Adrenal gland (tissue), 12 donors: ENCODE results near the gene LDLRAD2. TPM values are rescaled to one million over a fixed set of nuclear protein-coding genes. Genes with fewer than 3 reads are reported as not detected.

Experiments used
- DNase-seq, 7 donors: peaks; one replicate each; pipeline ENCODE4 v3.0.0-alpha.2; 2019 to 2020
- H3K27ac ChIP-seq, 5 donors: fragments of 200-600 bp; sonication (generic) in 4 of 5; 1 replicate in 3 of 5; 2 replicates in 2 of 5; pipeline versions ENCODE4 v1.5.1 to v1.8.0; 2016 to 2020; ENCODE audit warnings: mild to moderate bottlenecking in 1 of 5
- H3K27me3 ChIP-seq: fragments of 200-600 bp; 2 replicates; pipeline ENCODE4 v1.8.0; 2021
- H3K36me3 ChIP-seq, 2 donors: fragments of 200-600 bp; replicated peaks in 1 of 2; 1 replicate in 1 of 2; 2 replicates in 1 of 2; pipeline versions ENCODE4 v1.5.1 to v1.8.0; 2018 to 2022
- H3K4me1 ChIP-seq, 2 donors: fragments of 200-600 bp; replicated peaks in 1 of 2; 1 replicate in 1 of 2; 2 replicates in 1 of 2; pipeline versions ENCODE4 v1.5.1 to v1.8.0; 2018 to 2021
- H3K4me3 ChIP-seq, 4 donors: fragments of 200-600 bp; sonication (generic) in 3 of 4; one replicate each; pipeline ENCODE4 v1.5.1; 2016 to 2018
- H3K9me3 ChIP-seq, 3 donors: fragments of 200-600 bp; sonication (generic) in 1 of 3; replicated peaks in 1 of 3; 1 replicate in 2 of 3; 2 replicates in 1 of 3; pipeline versions ENCODE4 v1.5.1 to v1.8.0; 2016 to 2021
- POLR2A ChIP-seq, 2 donors: fragments of 450-650 bp; IDR thresholded peaks; one replicate each; pipeline ENCODE4 v1.6.1; 2017; ENCODE audit warnings: antibody characterized with exemption in 2 of 2, mild to moderate bottlenecking in 2 of 2, moderate library complexity in 1 of 2
- WGBS, 4 donors: extraction: QIAGEN DNeasy Blood & Tissue Kit in 2 of 4; methylation state at CpG; one replicate each; pipeline versions ENCODE4 v1.1.5 to v1.1.7; 2013 to 2017; 5-methylcytosine and 5-hydroxymethylcytosine counted together
- intact Hi-C, 2 donors: fragments of 100-400 bp; cut with DNase I; formaldehyde crosslinking; loops; one replicate each; pipeline versions ENCODE4 v1.14.1 to v1.15.0; 2022 to 2023
- polyA plus RNA-seq, 3 donors: library from polyadenylated mRNA; stranded (reverse); fragments of 200-250 nt in 2 of 3; fragments of 350-450 nt in 1 of 3; fragmentation: Illumina TruSeq in 1 of 3; extraction: RNeasy Lipid Tissue Mini Kit (QIAGEN cat#74804) in 1 of 3; gene quantifications; one replicate each; pipeline ENCODE4 v1.2.3, GENCODE V29; 2013 to 2014
- total RNA-seq, 9 donors: library from RNA; depleted of rRNA in 4 of 9; stranded (reverse); fragments of >200 nt in 4 of 9; fragments of 120-200 nt in 1 of 9; fragmentation: NEBNext Ultra II Directional in 1 of 9; extraction: Animal tissue kit (Norgen Biotek cat#: 25700) in 1 of 9; gene quantifications; one replicate each; pipeline versions ENCODE4 v1.1.0 to v1.2.4, GENCODE V29; 2013 to 2023
- TF ChIP-seq, protein P1 (sequence below), 6 experiments: fragments of 450-650 bp in 4 of 6; fragments of 200-600 bp in 2 of 6; sonication (generic) in 1 of 6; IDR thresholded peaks; 1 replicate in 5 of 6; 2 replicates in 1 of 6; pipeline versions ENCODE4 v1.5.1 to v1.8.0; 2016 to 2021; ENCODE audit warnings: antibody characterized with exemption in 6 of 6, mild to moderate bottlenecking in 2 of 6, moderate library complexity in 1 of 6
- donor health status: healthy with polysubstance abuse.
- donor health status: Bipolar disorder and iron deficiency.
- donor health status: DM: yes; HTN: yes; CAD: no.
- donor health status: DM: no; HTN: no; CAD: no.
- donor health status: DM: no; HTN: no; CAD: no.
- donor health status: DM: yes; HTN: yes; CAD: no.

LDLRAD2 gene
- total and polyA plus RNA-seq, 12 donors: 0.16 to 9.4 (median 1.1) TPM; not detected in 1

DNA sequence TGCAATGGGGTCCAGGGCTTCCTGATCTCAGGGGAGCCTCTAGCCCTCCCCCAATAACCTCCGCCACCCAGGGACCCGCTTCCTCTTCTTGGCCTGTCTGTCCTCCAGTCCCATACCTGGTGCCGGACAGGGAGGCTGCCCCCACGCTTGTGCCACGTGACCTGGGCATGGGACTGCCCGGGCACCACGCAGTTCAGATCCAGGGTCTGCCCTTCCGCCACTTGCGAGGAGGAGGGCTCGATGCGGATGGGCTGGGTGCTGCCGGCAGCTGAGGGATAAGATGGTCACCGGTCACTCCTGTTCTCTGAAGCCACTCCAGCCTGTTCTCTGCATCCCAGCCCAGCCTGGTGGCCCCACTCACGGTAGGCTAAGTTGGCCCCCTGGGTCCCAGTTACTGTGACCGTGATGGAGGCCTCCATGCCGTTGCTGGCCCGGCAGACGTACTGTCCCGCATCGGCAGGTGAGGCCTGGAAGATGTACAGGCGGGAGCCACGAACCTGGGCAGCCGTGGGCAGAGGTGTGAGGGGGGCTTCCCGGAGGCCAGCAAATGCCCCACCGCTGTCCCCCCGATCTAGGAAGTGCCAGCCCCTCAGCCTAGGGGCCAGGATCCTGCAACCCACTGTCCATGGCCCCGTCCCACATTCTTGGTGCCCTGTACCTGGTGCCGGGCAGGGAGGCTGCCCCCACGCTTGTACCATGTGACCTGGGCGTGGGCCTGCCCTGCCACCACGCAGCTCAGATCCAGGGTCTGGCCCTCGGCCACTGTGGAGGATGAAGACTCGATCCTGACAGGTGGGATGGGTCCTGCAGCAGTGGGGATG lies 39.6 kb downstream of the LDLRAD2 start:
- Histone ChIP-seq H3K27ac (no peak overlapping the region), H3K4me1 (no peaks in the 10 kb centered on the region), H3K36me3 (peaks cover 0 to 98% of the 10 kb centered on the region in 2 donors)

DNA sequence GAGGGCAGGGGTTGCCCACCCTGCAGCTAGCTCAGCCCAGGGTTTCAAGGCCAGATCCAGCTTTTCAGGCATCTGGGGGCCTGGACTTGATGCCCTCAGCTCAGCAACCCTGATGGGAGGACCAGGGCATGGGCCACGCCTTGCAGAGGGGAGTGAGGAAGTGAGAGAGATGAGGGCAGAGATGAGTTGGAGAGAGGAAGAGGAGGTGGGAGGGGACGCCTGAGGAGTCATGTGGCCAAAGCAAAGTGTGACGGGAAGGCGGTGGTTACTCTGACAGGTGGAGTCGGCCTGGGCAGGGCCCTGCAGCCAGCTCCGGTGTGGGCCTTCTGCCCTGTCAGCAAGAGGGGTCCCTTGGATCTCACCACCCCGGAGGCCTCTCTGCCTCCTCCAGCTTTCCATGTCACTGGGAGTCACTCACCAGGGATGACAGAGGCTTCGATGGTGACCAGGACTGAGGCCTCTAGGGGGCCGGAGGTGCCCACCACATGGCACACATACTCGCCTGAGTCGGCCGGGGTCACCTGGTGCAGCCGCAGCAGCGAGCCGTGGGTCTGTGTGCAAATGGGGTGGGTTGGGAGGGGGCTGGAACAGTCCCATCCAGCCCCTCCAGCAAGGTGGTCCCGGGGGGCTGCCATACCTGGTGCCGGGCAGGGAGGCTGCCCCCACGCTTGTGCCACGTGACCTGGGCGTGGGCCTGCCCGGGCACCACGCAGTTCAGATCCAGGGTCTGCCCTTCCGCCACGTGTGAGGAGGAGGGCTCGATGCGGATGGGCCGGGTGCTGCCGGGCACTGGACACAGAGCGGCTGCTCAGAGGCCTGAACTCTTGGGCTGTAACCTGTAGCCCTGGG lies 40.4 kb downstream of the LDLRAD2 start:
- intact Hi-C loops: no loop called here
- TF ChIP-seq POLR2A (IDR thresholded peaks at IDR 0.05): no peak
- TF ChIP-seq, protein P1, sequence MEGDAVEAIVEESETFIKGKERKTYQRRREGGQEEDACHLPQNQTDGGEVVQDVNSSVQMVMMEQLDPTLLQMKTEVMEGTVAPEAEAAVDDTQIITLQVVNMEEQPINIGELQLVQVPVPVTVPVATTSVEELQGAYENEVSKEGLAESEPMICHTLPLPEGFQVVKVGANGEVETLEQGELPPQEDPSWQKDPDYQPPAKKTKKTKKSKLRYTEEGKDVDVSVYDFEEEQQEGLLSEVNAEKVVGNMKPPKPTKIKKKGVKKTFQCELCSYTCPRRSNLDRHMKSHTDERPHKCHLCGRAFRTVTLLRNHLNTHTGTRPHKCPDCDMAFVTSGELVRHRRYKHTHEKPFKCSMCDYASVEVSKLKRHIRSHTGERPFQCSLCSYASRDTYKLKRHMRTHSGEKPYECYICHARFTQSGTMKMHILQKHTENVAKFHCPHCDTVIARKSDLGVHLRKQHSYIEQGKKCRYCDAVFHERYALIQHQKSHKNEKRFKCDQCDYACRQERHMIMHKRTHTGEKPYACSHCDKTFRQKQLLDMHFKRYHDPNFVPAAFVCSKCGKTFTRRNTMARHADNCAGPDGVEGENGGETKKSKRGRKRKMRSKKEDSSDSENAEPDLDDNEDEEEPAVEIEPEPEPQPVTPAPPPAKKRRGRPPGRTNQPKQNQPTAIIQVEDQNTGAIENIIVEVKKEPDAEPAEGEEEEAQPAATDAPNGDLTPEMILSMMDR (IDR thresholded peaks at IDR 0.05): no peak
- peaks cover 0 to 98% of the 10 kb centered on the region in 2 donors for H3K36me3 ChIP-seq
- no peaks in the 10 kb centered on the region for H3K27me3 ChIP-seq
- H3K27ac ChIP-seq: no peak overlapping the region
- H3K4me1 ChIP-seq: no peaks in the 10 kb centered on the region
- no peaks in the 10 kb centered on the region for H3K9me3 ChIP-seq
- H3K4me3 ChIP-seq: no peak overlapping the region
- WGBS, 4 donors: 80 to 91% (median 88%) methylated on average over 15 to 29 of the region's 29 CpGs
- peak in 1 of 7 donors; percentile 11 for DNase-seq

More for the DNA sequence above, 39.6 kb downstream of the LDLRAD2 start:
- Histone ChIP-seq H3K9me3 (no peaks in the 10 kb centered on the region), H3K27me3 (no peaks in the 10 kb centered on the region), H3K4me3 (no peak overlapping the region)
- intact Hi-C loops: no loop called here
- TF ChIP-seq, protein P1 (IDR thresholded peaks at IDR 0.05): no peak
- no peak for TF ChIP-seq POLR2A (IDR thresholded peaks at IDR 0.05)
- no peak for DNase-seq
- WGBS, 4 donors: 88 to 95% (median 93%) methylated on average over 10 to 33 of the region's 33 CpGs

DNA sequence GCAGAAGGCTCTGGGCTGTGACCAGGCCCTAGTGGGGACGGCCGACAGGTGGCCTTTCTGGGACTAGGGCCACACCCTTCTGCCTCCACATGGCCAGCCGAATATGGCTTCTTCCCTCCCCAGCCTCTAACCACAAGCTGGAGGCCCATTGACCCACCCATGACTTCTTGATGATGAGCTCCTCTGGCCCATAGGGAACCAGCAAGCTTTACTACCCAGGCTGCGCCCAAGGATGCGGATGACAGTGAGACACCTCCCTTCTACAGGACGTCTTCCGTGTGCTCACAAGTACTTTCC lies 41.0 kb downstream of the LDLRAD2 start:
- H3K9me3 ChIP-seq: no peaks in the 10 kb centered on the region
- WGBS, 4 donors: 85 to 95% (median 89%) methylated on average over 4 to 7 of the region's 7 CpGs
- intact Hi-C loops: no loop called here
- DNase-seq: no peak
- H3K27me3 ChIP-seq: no peaks in the 10 kb centered on the region
- TF ChIP-seq, protein P1 (IDR thresholded peaks at IDR 0.05): no peak
- no peak for TF ChIP-seq POLR2A (IDR thresholded peaks at IDR 0.05)
- peaks cover 0 to 95% of the 10 kb centered on the region in 2 donors for H3K36me3 ChIP-seq
- H3K4me1 ChIP-seq: no peaks in the 10 kb centered on the region
- no peak overlapping the region for H3K27ac ChIP-seq
- no peak overlapping the region for H3K4me3 ChIP-seq

DNA sequence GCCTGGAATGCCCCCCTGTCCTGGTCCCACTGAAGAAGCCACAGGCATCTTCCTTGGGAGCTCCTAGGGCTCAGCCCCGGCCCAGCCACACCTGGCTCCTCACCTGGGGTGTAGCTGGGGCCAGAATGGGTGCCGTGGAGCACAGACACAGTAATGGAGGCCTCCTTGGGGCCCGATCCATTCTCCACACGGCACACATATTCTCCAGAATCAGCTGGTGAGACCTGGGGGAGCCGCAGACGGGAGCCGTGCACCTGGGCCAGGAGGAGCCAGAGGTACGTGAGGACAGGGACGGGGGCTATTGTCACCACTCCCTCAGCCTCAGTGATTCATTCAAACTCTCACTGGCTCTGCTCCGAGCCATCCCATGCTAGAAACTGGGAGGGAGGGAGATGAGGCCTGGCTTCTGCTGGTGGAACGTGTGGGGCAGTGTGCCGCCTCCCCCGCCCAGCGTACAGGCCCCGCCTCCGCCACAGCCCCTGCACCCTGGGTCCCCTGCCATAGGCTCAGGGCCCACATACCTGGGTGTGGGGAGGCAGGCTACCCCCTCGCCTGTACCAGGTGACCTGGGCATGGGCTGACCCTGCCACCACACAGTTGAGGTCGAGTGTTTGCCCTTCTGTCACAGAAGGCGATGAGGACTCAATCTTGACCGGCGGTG lies 42.2 kb downstream of the LDLRAD2 start:
- intact Hi-C loops: no loop called here
- Histone ChIP-seq H3K9me3 (no peaks in the 10 kb centered on the region), H3K27ac (no peak overlapping the region), H3K4me3 (no peak overlapping the region), H3K4me1 (no peaks in the 10 kb centered on the region), H3K36me3 (peaks cover 0 to 95% of the 10 kb centered on the region in 2 donors), H3K27me3 (no peaks in the 10 kb centered on the region)
- 80 to 94% (median 89%) methylated on average over 3 to 21 of the region's 21 CpGs for WGBS, 4 donors
- TF ChIP-seq, protein P1 (IDR thresholded peaks at IDR 0.05): no peak
- no peak for TF ChIP-seq POLR2A (IDR thresholded peaks at IDR 0.05)
- DNase-seq: no peak
